Testis (tissue), 2 donors: Measurements from ENCODE around the gene HEATR5A.

Experiments used
- CTCF ChIP-seq, 3 experiments: fragments of 450-650 bp in 2 of 3; fragments of 200-600 bp in 1 of 3; sonication (generic) in 1 of 3; IDR thresholded peaks; one replicate each; pipeline ENCODE4 v1.5.1; 2016 to 2019; ENCODE audit warnings: antibody characterized with exemption in 3 of 3, mild to moderate bottlenecking in 2 of 3, moderate library complexity in 1 of 3
- POLR2A ChIP-seq: fragments of 450-650 bp; IDR thresholded peaks from one replicate; pipeline ENCODE4 v1.6.1; 2017; ENCODE audit warnings: antibody characterized with exemption, mild to moderate bottlenecking, moderate library complexity

GRCh38 chr14:31286456-31287293 is 133.7 kb downstream of the HEATR5A start:
- TF ChIP-seq POLR2A = no peak
- TF ChIP-seq CTCF (IDR thresholded peaks at IDR 0.05) = no peak
